ENCODE measurements around the gene ZNF485.
A peak's percentile ranks its signal among the peaks of the same experiment; 100 is the strongest.
"Not testable (repeated sequence)": the region's sequence is repeated elsewhere in the genome, so short reads cannot be mapped to it uniquely, and the experiment has no call there.

Gene ZNF485

DNA sequence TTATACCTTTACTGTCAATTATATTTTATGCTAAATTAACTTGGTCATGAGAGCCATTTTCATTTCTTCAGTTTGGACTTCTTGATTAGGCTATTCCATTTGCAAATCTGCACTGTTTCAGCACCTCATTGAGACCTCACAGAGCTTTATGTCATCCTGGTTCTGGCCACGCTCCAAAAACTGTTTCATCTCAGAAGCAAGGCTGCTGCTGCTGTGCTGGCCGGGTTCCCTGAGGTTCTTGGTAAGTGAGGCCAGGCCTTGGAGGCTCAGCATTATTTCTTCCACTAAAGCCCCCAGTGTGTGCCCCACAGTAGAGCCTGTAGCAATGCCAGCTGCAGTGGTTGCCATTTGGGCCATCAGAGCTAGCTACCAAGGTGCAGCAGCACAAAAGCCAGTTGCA lies 7.8 kb upstream of the ZNF485 start:
- H2AFZ ChIP-seq (ENCODE audit: low read depth) = no peak overlapping the region

DNA sequence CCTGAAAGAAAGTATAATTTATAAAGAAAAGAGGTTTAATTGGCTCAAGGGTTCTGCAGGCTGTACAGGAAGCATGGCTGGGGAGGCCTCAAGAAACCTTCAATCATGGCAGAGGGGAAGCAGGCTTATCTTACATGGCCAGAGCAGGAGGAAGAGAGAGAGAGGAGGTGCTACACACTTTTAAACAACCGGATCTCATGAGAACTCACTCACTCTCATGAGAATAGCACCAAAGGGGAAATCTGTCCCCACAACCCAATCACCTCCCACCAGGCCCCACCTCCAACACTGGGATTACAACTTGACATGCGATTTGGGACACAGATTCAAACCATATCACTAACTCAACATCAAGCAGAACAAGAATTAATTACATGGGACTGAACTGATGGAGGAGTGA lies 6.9 kb upstream of the ZNF485 start:
- H3K79me2 ChIP-seq (ENCODE audit: insufficient read depth, low read depth) = no peaks in the 10 kb centered on the region
- no peak overlapping the region for H3K4me2 ChIP-seq
- H4K20me1 ChIP-seq (ENCODE audit: insufficient read depth) = no peaks in the 10 kb centered on the region
- H3K27me3 ChIP-seq (ENCODE audit: insufficient read depth, low read depth) = no peaks in the 10 kb centered on the region
- no peak overlapping the region for H3K27ac ChIP-seq
- H3K4me1 ChIP-seq (ENCODE audit: low read depth, poor library complexity, severe bottlenecking) = peaks cover 9% of the 10 kb centered on the region
- no peaks in the 10 kb centered on the region for H3K36me3 ChIP-seq (ENCODE audit: insufficient read depth)
- TF ChIP-seq, protein P1, sequence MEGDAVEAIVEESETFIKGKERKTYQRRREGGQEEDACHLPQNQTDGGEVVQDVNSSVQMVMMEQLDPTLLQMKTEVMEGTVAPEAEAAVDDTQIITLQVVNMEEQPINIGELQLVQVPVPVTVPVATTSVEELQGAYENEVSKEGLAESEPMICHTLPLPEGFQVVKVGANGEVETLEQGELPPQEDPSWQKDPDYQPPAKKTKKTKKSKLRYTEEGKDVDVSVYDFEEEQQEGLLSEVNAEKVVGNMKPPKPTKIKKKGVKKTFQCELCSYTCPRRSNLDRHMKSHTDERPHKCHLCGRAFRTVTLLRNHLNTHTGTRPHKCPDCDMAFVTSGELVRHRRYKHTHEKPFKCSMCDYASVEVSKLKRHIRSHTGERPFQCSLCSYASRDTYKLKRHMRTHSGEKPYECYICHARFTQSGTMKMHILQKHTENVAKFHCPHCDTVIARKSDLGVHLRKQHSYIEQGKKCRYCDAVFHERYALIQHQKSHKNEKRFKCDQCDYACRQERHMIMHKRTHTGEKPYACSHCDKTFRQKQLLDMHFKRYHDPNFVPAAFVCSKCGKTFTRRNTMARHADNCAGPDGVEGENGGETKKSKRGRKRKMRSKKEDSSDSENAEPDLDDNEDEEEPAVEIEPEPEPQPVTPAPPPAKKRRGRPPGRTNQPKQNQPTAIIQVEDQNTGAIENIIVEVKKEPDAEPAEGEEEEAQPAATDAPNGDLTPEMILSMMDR (conservative IDR thresholded peaks at IDR 0.05; ENCODE audit: low read depth, low read length) = no peak
- no peak overlapping the region for H2AFZ ChIP-seq (ENCODE audit: low read depth)
- H3K4me3 ChIP-seq (IDR thresholded peaks at IDR 0.05; ENCODE audit: insufficient read depth, low read depth, low read length) = no peak overlapping the region
- no peak overlapping the region for H3K9ac ChIP-seq

More for the DNA sequence above, 7.8 kb upstream of the ZNF485 start:
- Histone ChIP-seq H4K20me1 (ENCODE audit: insufficient read depth) (no peaks in the 10 kb centered on the region), H3K4me2 (no peak overlapping the region), H3K9ac (no peak overlapping the region), H3K4me3 (IDR thresholded peaks at IDR 0.05; ENCODE audit: insufficient read depth, low read depth, low read length) (no peak overlapping the region), H3K79me2 (ENCODE audit: insufficient read depth, low read depth) (no peaks in the 10 kb centered on the region), H3K36me3 (ENCODE audit: insufficient read depth) (no peaks in the 10 kb centered on the region), H3K27me3 (ENCODE audit: insufficient read depth, low read depth) (no peaks in the 10 kb centered on the region), H3K27ac (no peak overlapping the region), H3K4me1 (ENCODE audit: low read depth, poor library complexity, severe bottlenecking) (peaks cover 9% of the 10 kb centered on the region)
- TF ChIP-seq, protein P1 (conservative IDR thresholded peaks at IDR 0.05; ENCODE audit: low read depth, low read length) = no peak

DNA sequence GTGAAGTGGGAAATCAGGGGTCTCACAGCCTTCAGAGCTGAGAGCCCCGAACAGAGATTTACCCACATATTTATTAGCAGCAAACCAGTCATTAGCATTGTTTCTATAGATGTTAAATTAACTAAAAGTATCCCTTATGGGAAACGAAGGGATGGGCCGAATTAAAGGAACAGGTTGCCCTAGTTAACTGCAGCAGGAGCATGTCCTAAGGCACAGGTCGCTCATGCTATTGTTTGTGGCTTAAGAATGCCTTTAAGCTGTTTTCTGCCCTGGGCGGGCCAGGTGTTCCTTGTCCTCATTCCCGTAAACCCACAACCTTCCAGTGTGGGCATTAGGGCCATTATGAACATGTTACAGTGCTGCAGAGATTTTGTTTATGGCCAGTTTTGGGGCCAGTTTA lies 4.7 kb upstream of the ZNF485 start:
- H4K20me1 ChIP-seq (ENCODE audit: insufficient read depth); H3K27ac ChIP-seq; H3K4me1 ChIP-seq (ENCODE audit: low read depth, poor library complexity, severe bottlenecking); H3K36me3 ChIP-seq (ENCODE audit: insufficient read depth); H3K27me3 ChIP-seq (ENCODE audit: insufficient read depth, low read depth); H2AFZ ChIP-seq (ENCODE audit: low read depth); H3K4me2 ChIP-seq; H3K9ac ChIP-seq; H3K79me2 ChIP-seq (ENCODE audit: insufficient read depth, low read depth); H3K4me3 ChIP-seq (IDR thresholded peaks at IDR 0.05; ENCODE audit: insufficient read depth, low read depth, low read length): not testable (repeated sequence)

DNA sequence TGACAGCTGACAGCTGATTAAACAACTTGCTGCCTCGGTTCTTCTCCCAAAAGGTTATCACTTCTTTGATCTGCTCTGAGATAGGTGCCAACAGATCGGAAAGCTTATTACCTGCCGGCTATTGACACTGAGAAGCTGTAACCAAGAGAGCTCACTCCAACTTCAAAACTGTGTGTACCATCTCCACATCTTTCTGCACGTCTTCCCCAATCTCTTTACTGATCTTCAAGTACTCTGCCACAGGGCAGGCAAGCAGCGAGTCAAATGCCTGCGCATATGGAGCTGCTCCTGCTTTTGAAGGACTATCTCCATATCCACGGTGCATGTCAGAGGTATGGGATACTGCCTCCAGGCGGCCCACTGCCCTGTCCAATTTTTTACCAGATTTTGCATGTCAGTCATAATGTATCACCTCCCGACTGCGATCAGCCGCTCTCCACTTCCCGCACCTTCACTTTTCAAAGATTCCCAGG lies 352 bp upstream of the ZNF485 start:
- Histone ChIP-seq H3K27me3 (ENCODE audit: insufficient read depth, low read depth) (no peaks in the 10 kb centered on the region), H3K4me1 (ENCODE audit: low read depth, poor library complexity, severe bottlenecking) (peaks cover 6% of the 10 kb centered on the region), H3K9ac (no peak overlapping the region; the same call in 1 of the 2 replicates), H3K79me2 (ENCODE audit: insufficient read depth, low read depth) (no peaks in the 10 kb centered on the region), H3K27ac (no peak overlapping the region), H3K4me2 (peak overlapping the region; percentile 97), H3K4me3 (IDR thresholded peaks at IDR 0.05; ENCODE audit: insufficient read depth, low read depth, low read length) (no peak overlapping the region), H2AFZ (ENCODE audit: low read depth) (peak overlapping the region; percentile 83), H3K36me3 (ENCODE audit: insufficient read depth) (no peaks in the 10 kb centered on the region), H4K20me1 (ENCODE audit: insufficient read depth) (no peaks in the 10 kb centered on the region)
- TF ChIP-seq, protein P1 (conservative IDR thresholded peaks at IDR 0.05; ENCODE audit: low read depth, low read length) = no peak

DNA sequence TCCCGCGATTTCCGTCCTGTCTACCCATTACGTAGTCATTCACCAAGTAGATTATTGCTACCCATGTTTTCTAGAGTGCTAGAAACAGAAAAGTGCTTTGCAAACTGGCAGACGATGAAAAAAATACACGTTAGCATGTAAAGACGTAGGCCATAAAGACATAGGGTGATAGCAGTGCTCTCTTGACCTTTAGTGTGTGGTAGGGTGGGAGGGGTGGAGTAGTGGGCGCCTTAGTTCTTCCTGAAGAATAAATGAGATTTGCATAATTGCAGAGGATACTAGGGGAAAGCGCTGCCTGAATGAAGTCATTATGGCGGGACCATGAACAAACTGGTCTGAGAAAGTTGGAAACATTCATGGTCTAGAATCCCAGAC lies 948 bp downstream of the ZNF485 start:
- no peak overlapping the region for H3K27ac ChIP-seq

More for the DNA sequence above, 948 bp downstream of the ZNF485 start:
- H4K20me1 ChIP-seq (ENCODE audit: insufficient read depth) = no peaks in the 10 kb centered on the region
- H3K4me1 ChIP-seq (ENCODE audit: low read depth, poor library complexity, severe bottlenecking) = peaks cover 6% of the 10 kb centered on the region
- TF ChIP-seq, protein P1 (conservative IDR thresholded peaks at IDR 0.05; ENCODE audit: low read depth, low read length) = no peak
- H3K36me3 ChIP-seq (ENCODE audit: insufficient read depth) = 0 out of 2 replicates have a peak, but pooled peaks cover 5% of the 10 kb centered on the region
- peak overlapping the region; percentile 97 for H3K4me2 ChIP-seq
- H3K79me2 ChIP-seq (ENCODE audit: insufficient read depth, low read depth) = no peaks in the 10 kb centered on the region
- H3K27me3 ChIP-seq (ENCODE audit: insufficient read depth, low read depth) = no peaks in the 10 kb centered on the region
- H3K4me3 ChIP-seq (IDR thresholded peaks at IDR 0.05; ENCODE audit: insufficient read depth, low read depth, low read length) = no peak overlapping the region
- peak overlapping the region; percentile 88; the same call in 1 of the 2 replicates for H3K9ac ChIP-seq
- H2AFZ ChIP-seq (ENCODE audit: low read depth) = peak overlapping the region; percentile 83

All from KMS-11 (cell line).